ENCODE data around the gene MECP2. TPM values are rescaled to one million over a fixed set of nuclear protein-coding genes. Genes with fewer than 3 reads are reported as not detected.

Gene MECP2
- total RNA-seq, 4 donors from 2014 or later: 19.7 to 76.0 (median 33.9) TPM

- WGBS: 87% methylated on average over 10 of the region's 10 CpGs
These were observed 41.3 kb upstream of the MECP2 start for GRCh38 chrX:154138857-154139256.

GRCh38 chrX:154136627-154137161 is 39.2 kb upstream of the MECP2 start:
- Histone ChIP-seq H3K27ac (no peak overlapping the region), H3K36me3 (no peaks in the 10 kb centered on the region), H3K9me3 (no peaks in the 10 kb centered on the region), H3K4me3 (peak overlapping the region; percentile 37), H3K27me3 (no peaks in the 10 kb centered on the region), H3K4me1 (peaks cover 3% of the 10 kb centered on the region)
- DNase-seq (ENCODE audit: low spot score in 2 of 2): peak; percentile 77 to 79
- TF ChIP-seq POLR2AphosphoS5 (IDR thresholded peaks at IDR 0.05) (no peak), POLR2A (IDR thresholded peaks at IDR 0.05) (no peak), CTCF (IDR thresholded peaks at IDR 0.05) (peak; percentile 43 to 80)
- WGBS: 13% methylated on average over 21 of the region's 44 CpGs

More at GRCh38 chrX:154138857-154139256, 41.3 kb upstream of the MECP2 start:
- no peak for DNase-seq (ENCODE audit: low spot score in 2 of 2)
- Histone ChIP-seq H3K27me3 (no peaks in the 10 kb centered on the region), H3K27ac (no peak overlapping the region), H3K36me3 (no peaks in the 10 kb centered on the region), H3K4me3 (no peak overlapping the region), H3K9me3 (no peaks in the 10 kb centered on the region), H3K4me1 (peaks cover 3% of the 10 kb centered on the region)
- TF ChIP-seq POLR2A (IDR thresholded peaks at IDR 0.05) (no peak), EP300 (IDR thresholded peaks at IDR 0.05) (no peak), POLR2AphosphoS5 (IDR thresholded peaks at IDR 0.05) (no peak), CTCF (IDR thresholded peaks at IDR 0.05) (no peak)

- Histone ChIP-seq H3K27me3 (no peaks in the 10 kb centered on the region), H3K4me1 (peaks cover 3% of the 10 kb centered on the region), H3K4me3 (no peak overlapping the region), H3K9me3 (no peaks in the 10 kb centered on the region), H3K36me3 (no peaks in the 10 kb centered on the region), H3K27ac (no peak overlapping the region)
- DNase-seq (ENCODE audit: low spot score in 2 of 2): no peak
- TF ChIP-seq CTCF (IDR thresholded peaks at IDR 0.05): no peak
- TF ChIP-seq POLR2A (IDR thresholded peaks at IDR 0.05): no peak
- no peak for TF ChIP-seq EP300 (IDR thresholded peaks at IDR 0.05)
- TF ChIP-seq POLR2AphosphoS5 (IDR thresholded peaks at IDR 0.05): no peak
- WGBS: 64% methylated on average over 7 of the region's 7 CpGs
These were observed 38.1 kb upstream of the MECP2 start for GRCh38 chrX:154135458-154136229.

GRCh38 chrX:154132366-154132765 is 34.8 kb upstream of the MECP2 start:
- Histone ChIP-seq H3K27ac (no peak overlapping the region), H3K9me3 (no peaks in the 10 kb centered on the region), H3K4me1 (peaks cover 3% of the 10 kb centered on the region), H3K36me3 (no peaks in the 10 kb centered on the region), H3K27me3 (no peaks in the 10 kb centered on the region), H3K4me3 (no peak overlapping the region)
- 84% methylated on average over 9 of the region's 9 CpGs for WGBS
- no peak for DNase-seq (ENCODE audit: low spot score in 2 of 2)
- no peak for TF ChIP-seq EP300 (IDR thresholded peaks at IDR 0.05)
- no peak for TF ChIP-seq POLR2AphosphoS5 (IDR thresholded peaks at IDR 0.05)
- TF ChIP-seq POLR2A (IDR thresholded peaks at IDR 0.05): no peak
- no peak for TF ChIP-seq CTCF (IDR thresholded peaks at IDR 0.05)

- no peaks in the 10 kb centered on the region for H3K9me3 ChIP-seq
- WGBS: 86% methylated on average over 4 of the region's 4 CpGs
- no peak for DNase-seq (ENCODE audit: low spot score in 2 of 2)
- no peaks in the 10 kb centered on the region for H3K36me3 ChIP-seq
- TF ChIP-seq POLR2AphosphoS5 (IDR thresholded peaks at IDR 0.05) (no peak), CTCF (IDR thresholded peaks at IDR 0.05) (no peak), EP300 (IDR thresholded peaks at IDR 0.05) (no peak), POLR2A (IDR thresholded peaks at IDR 0.05) (no peak)
- peaks cover 3% of the 10 kb centered on the region for H3K4me1 ChIP-seq
- no peaks in the 10 kb centered on the region for H3K27me3 ChIP-seq
- no peak overlapping the region for H3K27ac ChIP-seq
- no peak overlapping the region for H3K4me3 ChIP-seq
These were observed 34.4 kb upstream of the MECP2 start for GRCh38 chrX:154131955-154132354.

Data from suprapubic skin (tissue), 4 donors.